GM21367 (cell line): ENCODE data around the gene OR2AG2.
"Not testable (repeated sequence)": the region's sequence is repeated elsewhere in the genome, so short reads cannot be mapped to it uniquely, and the experiment has no call there.

Source experiments
- ATAC-seq: cut with Tn5 transposase; IDR thresholded peaks from one replicate; pipeline ENCODE4 v1.9.1; 2021; ENCODE audit not compliant: unreplicated experiment

The OR2AG2 gene

GRCh38 chr11:6771926-6772893, at the start of gene OR2AG2:
Gene OR2AG2, minus strand, starts transcription at chr11:6771976. Its CDS starts 3,019 bp downstream, at chr11:6768957.
- ATAC-seq, result peak; percentile 95

- no peak for ATAC-seq
Measured at GRCh38 chr11:6818967-6819366, 47.2 kb upstream of the OR2AG2 start.

GRCh38 chr11:6817694-6818093, 45.9 kb upstream of the OR2AG2 start:
- ATAC-seq, result no peak

- no peak for ATAC-seq
Measured at GRCh38 chr11:6813656-6814055, 41.9 kb upstream of the OR2AG2 start.

- ATAC-seq, result peak; percentile 89
Measured at GRCh38 chr11:6812390-6813005, 40.7 kb upstream of the OR2AG2 start.

GRCh38 chr11:6801075-6801474, 29.3 kb upstream of the OR2AG2 start:
- ATAC-seq, result not testable (repeated sequence)

- ATAC-seq, result no peak
Measured at GRCh38 chr11:6799402-6799801, 27.6 kb upstream of the OR2AG2 start, which contains the start of gene OR6A2. Gene OR6A2, minus strand, starts transcription at chr11:6799689. Its CDS starts 3,981 bp downstream, at chr11:6795708.

- ATAC-seq, result no peak
Measured at GRCh38 chr11:6794639-6795038, 22.9 kb upstream of the OR2AG2 start.

- no peak for ATAC-seq
Measured at GRCh38 chr11:6790546-6790945, 18.8 kb upstream of the OR2AG2 start.

GRCh38 chr11:6782720-6783119, 10.9 kb upstream of the OR2AG2 start, which contains the start of gene OR2AG1:
Gene OR2AG1, plus strand, starts transcription at chr11:6783020. Its CDS starts 2,018 bp downstream, at chr11:6785038.
- ATAC-seq, result no peak

GRCh38 chr11:6780829-6781228, 9.1 kb upstream of the OR2AG2 start:
- no peak for ATAC-seq

GRCh38 chr11:6778518-6778917, 6.7 kb upstream of the OR2AG2 start:
- ATAC-seq, result no peak

- peak; percentile 86 for ATAC-seq
Measured at GRCh38 chr11:6757373-6757967, 14.3 kb downstream of the OR2AG2 start.

- ATAC-seq, result no peak
Measured at GRCh38 chr11:6755953-6756347, 15.8 kb downstream of the OR2AG2 start.

GRCh38 chr11:6755303-6755952, 16.3 kb downstream of the OR2AG2 start:
- no peak for ATAC-seq

GRCh38 chr11:6747097-6747668, 24.6 kb downstream of the OR2AG2 start:
- no peak for ATAC-seq

GRCh38 chr11:6746626-6747025, 25.1 kb downstream of the OR2AG2 start:
- ATAC-seq, result peak; percentile 11

GRCh38 chr11:6746086-6746618, 25.6 kb downstream of the OR2AG2 start:
- peak; percentile 81 for ATAC-seq

- peak; percentile 56 for ATAC-seq
Measured at GRCh38 chr11:6745465-6746015, 26.2 kb downstream of the OR2AG2 start.

- no peak for ATAC-seq
Measured at GRCh38 chr11:6745018-6745417, 26.8 kb downstream of the OR2AG2 start.
